SK-N-SH (cell line): Measurements from ENCODE around the gene TAS2R41. TPM values are rescaled to one million over a fixed set of nuclear protein-coding genes. Genes with fewer than 3 reads are reported as not detected.
A peak's percentile ranks its signal among the peaks of the same experiment; 100 is the strongest.
"Not testable (repeated sequence)": the region's sequence is repeated elsewhere in the genome, so short reads cannot be mapped to it uniquely, and the experiment has no call there.

Experiments
- CTCF ChIA-PET: fragments of 300-600, 350-600 bp; formaldehyde crosslinking; extraction: SDS; loops from one replicate; lab custom pipeline; 2021; lab: Yijun Ruan, JAX
- POLR2A ChIA-PET: fragments of 350-600 bp; sonication (Branson Sonifier 250); formaldehyde crosslinking; extraction: SDS; loops from one replicate; lab custom pipeline; 2020; ENCODE audit warnings: antibody characterized with exemption, inconsistent platforms; lab: Yijun Ruan, JAX
- DNase-seq: peaks from one replicate; pipeline ENCODE4 v3.0.0; 2012
- H2AFZ ChIP-seq: fragments of 200-600 bp; sonication (generic); 2 replicates; pipeline ENCODE4 v1.8.1; 2016; ENCODE audit warnings: antibody characterized with exemption, mild to moderate bottlenecking, low read depth
- H3F3A ChIP-seq: fragments of 200-600 bp; sonication (generic); replicated peaks from 2 replicates; pipeline ENCODE3; 2016; ENCODE audit warnings: antibody characterized with exemption, mild to moderate bottlenecking; ENCODE audit not compliant: insufficient read depth
- H3K27ac ChIP-seq, 2 experiments: fragments of 200-500 bp in 1 of 2; fragments of 200-600 bp in 1 of 2; sonication (Bioruptor generic) in 1 of 2; sonication (generic), shearing (Covaris generic) in 1 of 2; 2 replicates each; pipeline versions ENCODE4 v1.5.1 to v1.6.1; 2014 to 2016; ENCODE audit warnings: low read depth in 2 of 2, inconsistent platforms in 1 of 2, low read length in 1 of 2, mild to moderate bottlenecking in 1 of 2, mixed read lengths in 1 of 2
- H3K27me3 ChIP-seq: fragments of 200-600 bp; sonication (generic), shearing (Covaris generic); 2 replicates; pipeline ENCODE4 v1.6.1; 2016; ENCODE audit warnings: mixed run types; ENCODE audit not compliant: insufficient read depth
- H3K36me3 ChIP-seq, 2 experiments: fragments of 200-500 bp in 1 of 2; fragments of 200-600 bp in 1 of 2; sonication (Bioruptor generic) in 1 of 2; sonication (generic) in 1 of 2; replicated peaks in 1 of 2; 2 replicates each; pipeline versions ENCODE3 to v1.5.1; 2014 to 2016; ENCODE audit warnings: low read length in 1 of 2, mild to moderate bottlenecking in 1 of 2; ENCODE audit not compliant: insufficient read depth in 2 of 2, control insufficient read depth in 1 of 2
- H3K4me1 ChIP-seq, 2 experiments: fragments of 200-500 bp in 1 of 2; fragments of 200-600 bp in 1 of 2; sonication (Bioruptor generic) in 1 of 2; sonication (generic), shearing (Covaris generic) in 1 of 2; 2 replicates each; pipeline versions ENCODE4 v1.5.1 to v1.6.1; 2014 to 2016; ENCODE audit warnings: low read depth in 1 of 2, low read length in 1 of 2, mixed run types in 1 of 2; ENCODE audit not compliant: insufficient read depth in 2 of 2, control insufficient read depth in 1 of 2
- H3K4me2 ChIP-seq: fragments of 200-600 bp; sonication (generic), shearing (Covaris generic); 2 replicates; pipeline ENCODE4 v1.6.1; 2017; ENCODE audit warnings: mixed run types
- H3K4me3 ChIP-seq, 2 experiments: fragments of 200-500 bp in 1 of 2; fragments of 200-600 bp in 1 of 2; sonication (Bioruptor generic) in 1 of 2; sonication (generic), shearing (Covaris generic) in 1 of 2; 2 replicates each; pipeline versions ENCODE4 v1.5.1 to v1.8.1; 2014 to 2016; ENCODE audit warnings: low read depth in 2 of 2, inconsistent platforms in 1 of 2, low read length in 1 of 2, mild to moderate bottlenecking in 1 of 2, mixed read lengths in 1 of 2, moderate library complexity in 1 of 2
- H3K79me2 ChIP-seq: fragments of 200-600 bp; sonication (generic); 2 replicates; pipeline ENCODE4 v1.8.1; 2017; ENCODE audit warnings: mild to moderate bottlenecking; ENCODE audit not compliant: insufficient read depth
- H3K9ac ChIP-seq: fragments of 200-600 bp; sonication (generic); 2 replicates; pipeline ENCODE4 v1.6.1; 2017; ENCODE audit warnings: mixed run types
- H3K9me2 ChIP-seq: fragments of 200-600 bp; sonication (generic); 2 replicates; pipeline ENCODE4 v1.6.1; 2017; ENCODE audit warnings: mixed run types
- H3K9me3 ChIP-seq: fragments of 200-600 bp; sonication (generic); 2 replicates; pipeline ENCODE4 v1.6.1; 2017; ENCODE audit warnings: mixed run types, mild to moderate bottlenecking, moderate library complexity
- H4K20me1 ChIP-seq: fragments of 200-600 bp; sonication (generic); 2 replicates; pipeline ENCODE4 v1.6.1; 2017; ENCODE audit warnings: mild to moderate bottlenecking, mixed run types; ENCODE audit not compliant: insufficient read depth
- CHD2 ChIP-seq: fragments of 150-350 bp; IDR thresholded peaks from 2 replicates; pipeline ENCODE4 v1.6.1; 2018; ENCODE audit warnings: low read length; ENCODE audit not compliant: partially characterized antibody
- ELF1 ChIP-seq: IDR thresholded peaks from 2 replicates; pipeline ENCODE4 v1.4.0; 2012
- EP300 ChIP-seq, 2 experiments: IDR thresholded peaks; 2 replicates each; pipeline versions ENCODE4 v1.4.0 to v1.6.1; 2012; ENCODE audit warnings: borderline replicate concordance in 1 of 2, low read depth in 1 of 2, low read length in 1 of 2
- EZH2phosphoT487 ChIP-seq: fragments of 200-600 bp; sonication (generic); IDR thresholded peaks from 2 replicates; pipeline ENCODE4 v1.6.1; 2017; ENCODE audit warnings: low read depth, mixed run types, mild to moderate bottlenecking, antibody characterized with exemption, moderate library complexity, borderline replicate concordance
- FOSL2 ChIP-seq: IDR thresholded peaks from 2 replicates; pipeline ENCODE4 v1.4.0; 2012; ENCODE audit warnings: low read depth, mild to moderate bottlenecking, moderate library complexity, borderline replicate concordance
- FOXJ3 ChIP-seq: sonication (generic); formaldehyde crosslinking; IDR thresholded peaks from 2 replicates; pipeline ENCODE4 v1.5.1; 2020; ENCODE audit warnings: mild to moderate bottlenecking, missing genetic modification reagents
- GABPA ChIP-seq: IDR thresholded peaks from 2 replicates; pipeline ENCODE4 v1.4.0; 2012; ENCODE audit warnings: low read depth, mild to moderate bottlenecking
- GATA2 ChIP-seq: sonication (generic); formaldehyde crosslinking; IDR thresholded peaks from 2 replicates; pipeline ENCODE4 v1.5.0; 2020; ENCODE audit warnings: mild to moderate bottlenecking, missing genetic modification reagents
- JUND ChIP-seq: IDR thresholded peaks from 2 replicates; pipeline ENCODE4 v1.4.0; 2012
- MEF2A ChIP-seq: IDR thresholded peaks from 2 replicates; pipeline ENCODE4 v1.4.0; 2012; ENCODE audit warnings: low read depth, borderline replicate concordance
- POLR2AphosphoS5 ChIP-seq: IDR thresholded peaks from 2 replicates; pipeline ENCODE4 v1.6.1; 2012; ENCODE audit warnings: low read depth, low read length
- RAD21 ChIP-seq: IDR thresholded peaks from 2 replicates; pipeline ENCODE4 v1.6.1; 2012; ENCODE audit warnings: mild to moderate bottlenecking, low read length
- SIN3A ChIP-seq: IDR thresholded peaks from 2 replicates; pipeline ENCODE4 v1.6.1; 2012; ENCODE audit warnings: low read depth, mild to moderate bottlenecking, low read length, moderate library complexity, borderline replicate concordance
- SMC3 ChIP-seq: IDR thresholded peaks from 2 replicates; pipeline ENCODE4 v1.6.1; 2012; ENCODE audit warnings: low read depth, low read length, improper control_type of control experiment
- TAF1 ChIP-seq: IDR thresholded peaks from 2 replicates; pipeline ENCODE4 v1.6.1; 2012; ENCODE audit warnings: low read depth, mild to moderate bottlenecking, low read length, moderate library complexity, borderline replicate concordance
- TCF12 ChIP-seq: IDR thresholded peaks from 2 replicates; pipeline ENCODE4 v1.4.0; 2012
- TEAD4 ChIP-seq: IDR thresholded peaks from 2 replicates; pipeline ENCODE4 v1.4.0; 2012; ENCODE audit warnings: mild to moderate bottlenecking, borderline replicate concordance; ENCODE audit not compliant: insufficient read depth
- WGBS: methylation state at CpG from one replicate; pipeline ENCODE4 v1.1.6; 2017; ENCODE audit warnings: low lambda C conversion rate; 5-methylcytosine and 5-hydroxymethylcytosine counted together
- polyA plus RNA-seq, 3 experiments: library from polyadenylated mRNA; depleted of rRNA; stranded (reverse); fragments of >200 nt; gene quantifications; 2 replicates each; pipeline ENCODE4 v1.2.3, GENCODE V29; 2012
- TF ChIP-seq, protein P1 (sequence below): IDR thresholded peaks from 2 replicates; pipeline ENCODE4; 2012
- TF ChIP-seq, protein P2 (sequence below): IDR thresholded peaks from 2 replicates; pipeline ENCODE4 v1.6.1; 2012; ENCODE audit warnings: mild to moderate bottlenecking, low read depth, low read length, moderate library complexity

TAS2R41 gene
- polyA plus RNA-seq, 1 of the 3 experiments (the other 2 are of a cell fraction) = not detected

DNA sequence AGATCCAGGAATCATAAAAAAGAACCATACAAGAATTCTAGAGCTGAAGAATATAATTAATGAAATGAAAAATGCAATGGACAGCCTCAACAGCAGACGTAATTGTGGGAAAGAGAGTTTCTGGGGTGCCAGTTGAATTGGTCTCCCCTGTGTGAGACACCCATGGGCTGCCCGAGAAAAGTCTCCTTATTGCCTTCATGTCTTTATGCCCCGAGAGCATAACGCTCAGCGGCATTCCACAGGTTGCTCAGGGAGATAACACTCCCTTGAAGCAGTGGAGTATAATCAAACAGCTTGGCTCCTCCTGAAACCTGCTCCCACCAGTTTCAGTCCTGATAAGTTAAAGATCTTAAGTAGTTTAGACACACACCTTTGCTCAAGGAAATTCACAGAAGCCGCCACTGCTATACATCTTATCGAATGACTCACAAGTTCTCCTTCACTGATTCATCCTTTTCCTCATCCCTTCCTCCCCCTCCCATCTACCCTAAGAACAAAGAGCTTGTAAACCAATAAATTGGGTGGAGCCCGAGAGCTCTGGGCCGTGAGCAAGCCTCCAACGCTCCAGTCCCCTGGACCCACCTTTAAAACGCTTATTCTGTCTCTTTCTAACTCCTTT, 5.5 kb upstream of the TAS2R41 start:
- CTCF ChIA-PET, H3K4me1 ChIP-seq, H3K79me2 ChIP-seq, POLR2A ChIA-PET, H3K27me3 ChIP-seq, H4K20me1 ChIP-seq, H3K36me3 ChIP-seq, H3F3A ChIP-seq, DNase-seq, H3K9me2 ChIP-seq, H3K4me3 ChIP-seq: not testable (repeated sequence)
- peaks cover 21% of the 10 kb centered on the region; the same call in 1 of the 2 replicates for H3K9me3 ChIP-seq
- 33% methylated on average over 11 of the region's 11 CpGs for WGBS
- H2AFZ ChIP-seq = peak overlapping the region; percentile 75; the same call in 1 of the 2 replicates
- peak overlapping the region; percentile 24; the same call in 1 of the 2 replicates for H3K9ac ChIP-seq
- peak; percentile 22; the same call in 1 of the 2 replicates for TF ChIP-seq TCF12
- peak; percentile 65; the same call in 1 of the 2 replicates for TF ChIP-seq FOSL2
- TF ChIP-seq, protein P1, sequence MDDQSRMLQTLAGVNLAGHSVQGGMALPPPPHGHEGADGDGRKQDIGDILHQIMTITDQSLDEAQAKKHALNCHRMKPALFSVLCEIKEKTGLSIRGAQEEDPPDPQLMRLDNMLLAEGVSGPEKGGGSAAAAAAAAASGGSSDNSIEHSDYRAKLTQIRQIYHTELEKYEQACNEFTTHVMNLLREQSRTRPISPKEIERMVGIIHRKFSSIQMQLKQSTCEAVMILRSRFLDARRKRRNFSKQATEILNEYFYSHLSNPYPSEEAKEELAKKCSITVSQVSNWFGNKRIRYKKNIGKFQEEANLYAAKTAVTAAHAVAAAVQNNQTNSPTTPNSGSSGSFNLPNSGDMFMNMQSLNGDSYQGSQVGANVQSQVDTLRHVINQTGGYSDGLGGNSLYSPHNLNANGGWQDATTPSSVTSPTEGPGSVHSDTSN = peak; percentile 33; the same call in 1 of the 2 replicates
- peak; percentile 27; the same call in 1 of the 2 replicates for TF ChIP-seq JUND
- TF ChIP-seq, all 33 proteins: peak for 4; not testable (repeated sequence) for 29
- not testable (repeated sequence) for H3K4me2 ChIP-seq
- peak overlapping the region in 1 of 2 experiments; percentile 28; a peak in 1 of 4 replicates for H3K27ac ChIP-seq

DNA sequence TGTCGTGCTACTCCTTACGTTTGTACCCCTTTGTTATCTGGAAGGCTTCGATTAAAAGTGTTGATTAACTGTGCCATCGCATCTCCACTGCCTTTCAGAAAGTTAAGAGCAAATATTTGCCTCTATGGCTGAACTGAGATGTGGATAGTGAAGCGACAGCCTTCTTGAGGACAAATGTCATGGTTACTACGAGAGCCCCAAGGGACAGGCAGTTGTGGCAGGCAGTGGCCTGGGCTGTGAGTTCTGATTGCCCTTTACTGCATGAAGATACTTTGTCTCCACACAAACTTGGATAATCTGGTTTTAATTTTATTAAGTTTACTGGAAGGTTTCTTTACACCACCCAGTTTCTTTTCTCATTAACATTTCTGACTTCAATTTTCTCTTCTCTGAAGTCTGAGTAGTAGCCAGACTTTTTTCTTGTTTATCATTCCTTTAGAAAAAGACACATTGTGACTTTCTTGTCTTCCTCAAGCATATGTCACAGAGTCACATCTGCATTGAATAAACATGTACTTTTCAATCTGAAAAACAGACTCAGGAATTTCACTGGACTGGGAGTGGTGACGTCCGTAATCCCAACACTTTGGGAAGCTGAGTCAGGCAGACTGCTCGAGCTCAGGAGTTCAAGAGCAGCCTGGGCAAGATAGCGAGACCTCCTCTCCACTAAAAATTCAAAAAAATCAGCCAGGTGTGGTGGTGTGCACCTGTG, 1.5 kb downstream of the TAS2R41 start:
- H3K4me2 ChIP-seq = no peak overlapping the region
- no peak overlapping the region for H2AFZ ChIP-seq
- H3K79me2 ChIP-seq = no peaks in the 10 kb centered on the region
- ChIA-PET POLR2A (no interaction called here), CTCF (no interaction called here)
- H3K9me3 ChIP-seq = peaks cover 10% of the 10 kb centered on the region; the same call in 1 of the 2 replicates
- H3K9me2 ChIP-seq = 0 out of 2 replicates have a peak, but pooled peaks cover 2% of the 10 kb centered on the region
- no peak overlapping the region for H3K9ac ChIP-seq
- no peak overlapping the region for H3K4me3 ChIP-seq
- no peak for DNase-seq
- TF ChIP-seq FOXJ3 (CRISPR knock-in tag) (no peak), EP300 (IDR thresholded peaks at IDR 0.05; ENCODE audit: borderline replicate concordance in 1 of 2, low read depth in 1 of 2, low read length in 1 of 2) (no peak), GATA2 (no peak), GABPA (no peak), POLR2AphosphoS5 (no peak), EZH2phosphoT487 (no peak), TAF1 (no peak), MEF2A (no peak), TEAD4 (no peak), CHD2 (no peak), ELF1 (no peak), JUND (no peak), SMC3 (no peak), RAD21 (no peak), SIN3A (no peak)
- TF ChIP-seq, protein P2, sequence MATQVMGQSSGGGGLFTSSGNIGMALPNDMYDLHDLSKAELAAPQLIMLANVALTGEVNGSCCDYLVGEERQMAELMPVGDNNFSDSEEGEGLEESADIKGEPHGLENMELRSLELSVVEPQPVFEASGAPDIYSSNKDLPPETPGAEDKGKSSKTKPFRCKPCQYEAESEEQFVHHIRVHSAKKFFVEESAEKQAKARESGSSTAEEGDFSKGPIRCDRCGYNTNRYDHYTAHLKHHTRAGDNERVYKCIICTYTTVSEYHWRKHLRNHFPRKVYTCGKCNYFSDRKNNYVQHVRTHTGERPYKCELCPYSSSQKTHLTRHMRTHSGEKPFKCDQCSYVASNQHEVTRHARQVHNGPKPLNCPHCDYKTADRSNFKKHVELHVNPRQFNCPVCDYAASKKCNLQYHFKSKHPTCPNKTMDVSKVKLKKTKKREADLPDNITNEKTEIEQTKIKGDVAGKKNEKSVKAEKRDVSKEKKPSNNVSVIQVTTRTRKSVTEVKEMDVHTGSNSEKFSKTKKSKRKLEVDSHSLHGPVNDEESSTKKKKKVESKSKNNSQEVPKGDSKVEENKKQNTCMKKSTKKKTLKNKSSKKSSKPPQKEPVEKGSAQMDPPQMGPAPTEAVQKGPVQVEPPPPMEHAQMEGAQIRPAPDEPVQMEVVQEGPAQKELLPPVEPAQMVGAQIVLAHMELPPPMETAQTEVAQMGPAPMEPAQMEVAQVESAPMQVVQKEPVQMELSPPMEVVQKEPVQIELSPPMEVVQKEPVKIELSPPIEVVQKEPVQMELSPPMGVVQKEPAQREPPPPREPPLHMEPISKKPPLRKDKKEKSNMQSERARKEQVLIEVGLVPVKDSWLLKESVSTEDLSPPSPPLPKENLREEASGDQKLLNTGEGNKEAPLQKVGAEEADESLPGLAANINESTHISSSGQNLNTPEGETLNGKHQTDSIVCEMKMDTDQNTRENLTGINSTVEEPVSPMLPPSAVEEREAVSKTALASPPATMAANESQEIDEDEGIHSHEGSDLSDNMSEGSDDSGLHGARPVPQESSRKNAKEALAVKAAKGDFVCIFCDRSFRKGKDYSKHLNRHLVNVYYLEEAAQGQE = no peak
- H3K36me3 ChIP-seq = peaks cover 0 to 2% of the 10 kb centered on the region in 2 experiments
- H4K20me1 ChIP-seq = no peaks in the 10 kb centered on the region
- no peaks in the 10 kb centered on the region for H3K27me3 ChIP-seq
- no peaks in the 10 kb centered on the region for H3F3A ChIP-seq
- peak overlapping the region in 1 of 2 experiments; percentile 72; a peak in 2 of 4 replicates for H3K27ac ChIP-seq
- 62% methylated on average over 10 of the region's 10 CpGs for WGBS
- peaks cover 0 to 3% of the 10 kb centered on the region in 2 experiments; a peak in 2 of 4 replicates for H3K4me1 ChIP-seq
